WERI-Rb-1 (cell line): ENCODE data around the gene NOL7.

ENCODE experiments used
- DNase-seq: peaks from one replicate; pipeline ENCODE4 v3.0.0-alpha.2; 2020
- H3K27ac ChIP-seq: fragments of 250-450 bp; sonication (Bioruptor Pico); 2 replicates; pipeline ENCODE4 v1.5.1; 2020; ENCODE audit warnings: mild to moderate bottlenecking, moderate library complexity
- H3K27me3 ChIP-seq: fragments of 250-450 bp; sonication (Bioruptor Pico); 2 replicates; pipeline ENCODE4 v1.5.1; 2021; ENCODE audit warnings: mild to moderate bottlenecking, low read depth, moderate library complexity; ENCODE audit not compliant: insufficient read depth, severe bottlenecking
- H3K36me3 ChIP-seq: fragments of 250-450 bp; sonication (Bioruptor Pico); 2 replicates; pipeline ENCODE4 v1.5.1; 2020; ENCODE audit warnings: mild to moderate bottlenecking, moderate library complexity
- H3K4me3 ChIP-seq: 2 replicates; pipeline ENCODE4 v1.5.1; 2011; ENCODE audit warnings: low read depth, mild to moderate bottlenecking, control low read depth, low read length
- H3K9me3 ChIP-seq: fragments of 250-450 bp; sonication (Bioruptor Pico); 2 replicates; pipeline ENCODE4 v1.5.1; 2021; ENCODE audit warnings: mild to moderate bottlenecking, moderate library complexity; ENCODE audit not compliant: severe bottlenecking
- TF ChIP-seq, protein P1 (sequence below): IDR thresholded peaks from 2 replicates; pipeline ENCODE4 v1.5.1; 2011; ENCODE audit warnings: low read depth, mild to moderate bottlenecking, control low read depth, inconsistent platforms, low read length

The NOL7 gene

DNA sequence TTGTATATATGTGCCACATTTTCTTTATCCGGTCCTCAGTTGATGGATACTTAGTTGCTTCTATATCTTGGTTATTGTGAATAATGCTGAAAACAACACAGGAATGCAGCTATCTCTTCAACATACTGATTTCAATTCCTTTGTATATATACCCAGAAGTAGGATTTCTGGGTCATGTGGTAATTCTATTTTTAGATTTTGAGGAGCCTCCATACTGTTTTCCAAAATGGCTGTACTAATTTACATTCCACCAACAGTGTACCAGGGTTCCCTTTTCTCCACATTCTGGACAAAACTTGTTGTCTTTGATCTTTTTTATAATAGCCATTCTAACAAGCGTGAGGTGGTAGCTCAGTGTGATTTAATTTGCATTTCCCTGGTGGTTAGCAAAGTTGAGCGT, 39.1 kb upstream of the NOL7 start:
- H3K4me3 ChIP-seq = no peak overlapping the region
- H3K27ac ChIP-seq = no peak overlapping the region
- TF ChIP-seq, protein P1, sequence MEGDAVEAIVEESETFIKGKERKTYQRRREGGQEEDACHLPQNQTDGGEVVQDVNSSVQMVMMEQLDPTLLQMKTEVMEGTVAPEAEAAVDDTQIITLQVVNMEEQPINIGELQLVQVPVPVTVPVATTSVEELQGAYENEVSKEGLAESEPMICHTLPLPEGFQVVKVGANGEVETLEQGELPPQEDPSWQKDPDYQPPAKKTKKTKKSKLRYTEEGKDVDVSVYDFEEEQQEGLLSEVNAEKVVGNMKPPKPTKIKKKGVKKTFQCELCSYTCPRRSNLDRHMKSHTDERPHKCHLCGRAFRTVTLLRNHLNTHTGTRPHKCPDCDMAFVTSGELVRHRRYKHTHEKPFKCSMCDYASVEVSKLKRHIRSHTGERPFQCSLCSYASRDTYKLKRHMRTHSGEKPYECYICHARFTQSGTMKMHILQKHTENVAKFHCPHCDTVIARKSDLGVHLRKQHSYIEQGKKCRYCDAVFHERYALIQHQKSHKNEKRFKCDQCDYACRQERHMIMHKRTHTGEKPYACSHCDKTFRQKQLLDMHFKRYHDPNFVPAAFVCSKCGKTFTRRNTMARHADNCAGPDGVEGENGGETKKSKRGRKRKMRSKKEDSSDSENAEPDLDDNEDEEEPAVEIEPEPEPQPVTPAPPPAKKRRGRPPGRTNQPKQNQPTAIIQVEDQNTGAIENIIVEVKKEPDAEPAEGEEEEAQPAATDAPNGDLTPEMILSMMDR = no peak
- DNase-seq = no peak
- peaks cover 3% of the 10 kb centered on the region; the same call in 1 of the 2 replicates for H3K36me3 ChIP-seq
- H3K27me3 ChIP-seq = no peaks in the 10 kb centered on the region
- H3K9me3 ChIP-seq = no peaks in the 10 kb centered on the region

DNA sequence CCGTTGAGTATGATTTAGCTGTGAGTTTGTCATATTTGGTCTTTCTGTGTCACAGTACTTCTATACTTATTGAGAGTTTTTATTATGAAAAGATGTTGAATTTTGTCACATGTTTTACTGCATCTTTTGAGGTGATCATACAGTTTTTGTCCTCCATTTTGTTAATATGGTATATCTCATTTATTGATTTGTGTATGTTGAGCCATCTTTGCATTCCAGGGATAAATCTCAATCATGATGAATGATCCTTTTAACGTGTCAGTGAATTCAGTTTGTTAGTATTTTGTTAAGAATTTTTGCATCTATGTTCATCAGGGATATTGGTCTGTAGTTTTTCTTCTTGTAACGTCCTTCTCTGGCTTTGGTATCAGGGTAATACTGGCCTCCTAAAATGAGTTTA, 37.2 kb upstream of the NOL7 start:
- TF ChIP-seq, protein P1 = no peak
- no peak overlapping the region for H3K4me3 ChIP-seq
- H3K27me3 ChIP-seq = no peaks in the 10 kb centered on the region
- no peak overlapping the region for H3K27ac ChIP-seq
- no peak for DNase-seq
- H3K36me3 ChIP-seq = peaks cover 3% of the 10 kb centered on the region; the same call in 1 of the 2 replicates
- no peaks in the 10 kb centered on the region for H3K9me3 ChIP-seq

DNA sequence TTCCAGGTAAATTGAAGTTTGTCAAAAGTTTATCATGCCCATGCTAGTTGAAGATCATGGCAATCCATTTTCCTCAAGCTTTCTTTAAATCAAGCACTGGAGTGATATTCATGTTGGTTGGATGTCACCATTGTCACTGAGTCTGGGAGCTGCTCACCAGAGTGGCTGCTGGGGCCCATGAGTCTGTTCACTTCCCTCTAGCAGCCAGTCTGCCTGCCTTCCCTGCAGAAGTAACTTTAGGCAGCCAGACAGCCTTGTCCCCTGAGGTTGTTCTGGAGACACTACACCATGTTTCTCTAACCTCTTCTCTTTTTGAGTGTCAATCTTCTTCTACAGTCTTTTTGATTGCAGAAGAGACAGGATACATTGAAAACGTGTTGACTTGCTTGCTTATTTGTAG, 35.2 kb upstream of the NOL7 start:
- DNase-seq = no peak
- TF ChIP-seq, protein P1 = no peak
- no peaks in the 10 kb centered on the region for H3K27me3 ChIP-seq

DNA sequence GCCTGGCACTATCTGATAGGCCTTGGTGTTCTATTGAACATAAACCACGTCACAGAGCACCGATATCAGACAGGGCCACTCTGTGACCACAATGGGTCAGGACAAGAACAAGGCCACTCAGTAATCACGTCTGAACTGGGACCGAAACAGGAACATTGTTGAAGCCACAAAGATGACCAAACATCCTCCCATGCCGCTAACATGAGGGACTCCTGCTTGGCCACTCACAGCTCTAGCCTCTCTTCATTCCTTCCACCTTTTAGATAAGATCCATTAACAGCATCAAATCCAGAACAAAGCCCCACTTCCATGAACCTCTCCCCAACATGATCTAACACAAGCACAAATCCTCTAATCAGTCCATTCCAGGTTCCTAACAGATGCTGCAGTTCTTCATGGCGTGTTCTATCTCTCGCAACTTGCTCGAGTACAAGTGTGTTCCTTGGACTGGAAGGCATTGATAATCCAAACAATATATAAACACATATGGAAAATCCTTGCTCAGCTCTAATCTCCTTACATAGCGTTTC, 33.4 kb upstream of the NOL7 start:
- no peak for DNase-seq
- TF ChIP-seq, protein P1 = no peak
- Histone ChIP-seq H3K9me3 (no peaks in the 10 kb centered on the region), H3K4me3 (no peak overlapping the region), H3K27me3 (no peaks in the 10 kb centered on the region), H3K36me3 (no peaks in the 10 kb centered on the region), H3K27ac (no peak overlapping the region)

More for the DNA sequence above, 35.2 kb upstream of the NOL7 start:
- no peaks in the 10 kb centered on the region for H3K36me3 ChIP-seq
- H3K4me3 ChIP-seq = no peak overlapping the region
- H3K27ac ChIP-seq = no peak overlapping the region
- no peaks in the 10 kb centered on the region for H3K9me3 ChIP-seq

DNA sequence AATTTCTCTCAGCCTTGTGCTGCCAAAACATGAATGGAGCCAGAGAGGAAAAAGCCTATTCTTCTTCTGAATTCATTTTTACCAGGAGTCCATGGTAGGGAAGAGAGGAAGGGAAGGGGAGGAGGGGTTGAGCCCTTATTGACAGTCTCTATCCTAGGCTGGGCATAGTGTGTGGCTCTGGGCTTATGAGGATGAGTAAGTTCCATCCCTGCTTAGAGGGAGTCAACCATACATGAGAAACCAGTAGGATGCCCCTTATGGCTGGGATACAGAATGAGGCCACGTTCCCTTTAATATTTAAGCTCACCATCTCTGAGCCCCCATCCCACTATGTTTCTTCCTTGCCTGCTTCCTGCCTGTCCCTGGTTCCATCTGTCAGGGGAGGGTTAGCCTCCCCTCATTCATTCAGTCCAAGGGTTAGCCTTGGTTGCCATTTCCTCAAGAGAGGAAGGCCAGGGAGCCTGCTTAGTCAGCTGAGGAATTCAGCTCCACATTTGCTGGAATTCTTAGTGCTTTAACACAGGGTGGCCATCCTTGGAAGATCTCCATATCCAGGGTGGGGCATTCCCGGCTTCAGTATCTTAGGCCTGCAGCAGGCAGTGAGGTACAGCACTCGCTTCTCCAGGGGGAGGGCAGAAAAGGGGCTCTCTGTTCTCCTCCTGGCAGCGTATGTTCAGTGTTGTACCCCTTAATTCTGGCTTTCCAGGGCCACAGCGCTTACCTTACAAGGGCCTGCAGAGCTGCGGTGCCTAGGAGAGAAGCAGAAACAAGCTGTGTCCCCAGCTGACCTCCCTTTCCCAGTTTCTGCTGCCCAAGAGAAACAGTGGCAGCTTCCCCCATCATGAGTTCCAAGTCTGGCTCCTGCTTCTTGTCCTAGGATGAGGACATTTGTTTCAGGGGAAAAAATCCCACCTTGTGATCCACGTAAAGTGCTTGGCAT, 28.3 kb upstream of the NOL7 start:
- DNase-seq = no peak
- no peaks in the 10 kb centered on the region for H3K27me3 ChIP-seq
- H3K4me3 ChIP-seq = no peak overlapping the region
- TF ChIP-seq, protein P1 = no peak
- no peaks in the 10 kb centered on the region; the same call in 1 of the 2 replicates for H3K36me3 ChIP-seq
- H3K9me3 ChIP-seq = no peaks in the 10 kb centered on the region
- no peak overlapping the region for H3K27ac ChIP-seq
